ENCODE data around the gene ADGRD2. TPM values are rescaled to one million over a fixed set of nuclear protein-coding genes. Genes with fewer than 3 reads are reported as not detected.

Gene ADGRD2
- total RNA-seq, 1 experiment from 2014 or later, result not detected

DNA sequence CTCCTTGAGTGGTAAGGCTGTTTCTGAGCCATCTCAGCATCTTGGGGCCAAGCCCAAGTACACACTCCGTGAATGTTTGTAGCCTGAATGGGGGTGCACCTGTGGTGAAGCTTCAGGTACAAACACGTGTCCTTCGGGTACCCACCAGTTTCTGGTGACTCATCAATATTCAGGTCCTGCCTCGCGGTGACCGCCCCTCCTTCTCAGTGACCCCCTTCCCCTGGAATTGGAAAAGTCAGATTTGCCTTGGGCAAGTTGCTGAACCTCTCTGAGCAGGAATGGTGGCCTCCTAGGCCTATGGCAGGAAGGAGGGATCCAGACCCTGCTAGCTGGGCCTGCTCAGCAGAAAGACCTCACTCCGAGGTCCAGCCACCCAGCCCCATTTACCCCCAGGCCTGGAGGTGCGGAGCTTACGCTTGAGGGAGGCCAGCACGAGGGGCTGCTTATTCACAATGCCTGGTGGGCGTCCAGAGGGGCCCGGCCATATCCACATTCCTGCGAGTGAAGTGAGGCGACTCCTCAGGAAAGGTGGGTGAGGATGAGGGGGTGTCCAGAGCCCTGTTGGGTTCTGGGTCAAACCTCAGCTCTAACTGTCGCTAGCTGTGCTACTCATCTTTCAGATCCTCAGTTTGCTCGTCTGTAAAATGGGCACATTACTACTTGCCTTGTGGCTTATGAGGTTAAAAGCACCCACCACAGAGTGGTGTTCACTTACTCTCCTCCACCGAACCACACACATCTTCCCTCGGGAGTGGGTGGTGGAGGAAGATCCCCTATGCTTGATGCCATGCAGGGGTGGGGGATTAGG is 7.0 kb downstream of the ADGRD2 start:
- ChIA-PET CTCF (no interaction called here), POLR2A (ENCODE audit: low non-redundant PET) (no interaction called here)
- BruUV-seq (replicated peaks), result no TSS peak
- Histone ChIP-seq H3K4me1 (ENCODE audit: insufficient read depth, low read length, poor library complexity, severe bottlenecking) (no peaks in the 10 kb centered on the region), H3K36me3 (ENCODE audit: insufficient read depth, low read length, poor library complexity, severe bottlenecking) (no peaks in the 10 kb centered on the region), H3K4me3 (ENCODE audit: low read depth, low read length, poor library complexity, severe bottlenecking) (no peak overlapping the region), H3K27me3 (replicated peaks; ENCODE audit: insufficient read depth, low read depth, low read length, poor library complexity) (peaks cover 3% of the 10 kb centered on the region), H3K27ac (ENCODE audit: low read depth, low read length, poor library complexity, severe bottlenecking) (no peak overlapping the region), H3K9me3 (ENCODE audit: low read depth, low read length, poor library complexity, severe bottlenecking) (no peaks in the 10 kb centered on the region)
- no peak for TF ChIP-seq EZH2 (IDR thresholded peaks at IDR 0.05; ENCODE audit: borderline replicate concordance, low read depth, low read length, poor library complexity, severe bottlenecking)
- TF ChIP-seq, protein P1, sequence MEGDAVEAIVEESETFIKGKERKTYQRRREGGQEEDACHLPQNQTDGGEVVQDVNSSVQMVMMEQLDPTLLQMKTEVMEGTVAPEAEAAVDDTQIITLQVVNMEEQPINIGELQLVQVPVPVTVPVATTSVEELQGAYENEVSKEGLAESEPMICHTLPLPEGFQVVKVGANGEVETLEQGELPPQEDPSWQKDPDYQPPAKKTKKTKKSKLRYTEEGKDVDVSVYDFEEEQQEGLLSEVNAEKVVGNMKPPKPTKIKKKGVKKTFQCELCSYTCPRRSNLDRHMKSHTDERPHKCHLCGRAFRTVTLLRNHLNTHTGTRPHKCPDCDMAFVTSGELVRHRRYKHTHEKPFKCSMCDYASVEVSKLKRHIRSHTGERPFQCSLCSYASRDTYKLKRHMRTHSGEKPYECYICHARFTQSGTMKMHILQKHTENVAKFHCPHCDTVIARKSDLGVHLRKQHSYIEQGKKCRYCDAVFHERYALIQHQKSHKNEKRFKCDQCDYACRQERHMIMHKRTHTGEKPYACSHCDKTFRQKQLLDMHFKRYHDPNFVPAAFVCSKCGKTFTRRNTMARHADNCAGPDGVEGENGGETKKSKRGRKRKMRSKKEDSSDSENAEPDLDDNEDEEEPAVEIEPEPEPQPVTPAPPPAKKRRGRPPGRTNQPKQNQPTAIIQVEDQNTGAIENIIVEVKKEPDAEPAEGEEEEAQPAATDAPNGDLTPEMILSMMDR (conservative IDR thresholded peaks at IDR 0.05; ENCODE audit: low read depth, low read length), result no peak
- intact Hi-C loops (cut with micrococcal nuclease; ENCODE audit: unreplicated experiment), result no loop called here
- no peak for DNase-seq (ENCODE audit: low spot score)

DNA sequence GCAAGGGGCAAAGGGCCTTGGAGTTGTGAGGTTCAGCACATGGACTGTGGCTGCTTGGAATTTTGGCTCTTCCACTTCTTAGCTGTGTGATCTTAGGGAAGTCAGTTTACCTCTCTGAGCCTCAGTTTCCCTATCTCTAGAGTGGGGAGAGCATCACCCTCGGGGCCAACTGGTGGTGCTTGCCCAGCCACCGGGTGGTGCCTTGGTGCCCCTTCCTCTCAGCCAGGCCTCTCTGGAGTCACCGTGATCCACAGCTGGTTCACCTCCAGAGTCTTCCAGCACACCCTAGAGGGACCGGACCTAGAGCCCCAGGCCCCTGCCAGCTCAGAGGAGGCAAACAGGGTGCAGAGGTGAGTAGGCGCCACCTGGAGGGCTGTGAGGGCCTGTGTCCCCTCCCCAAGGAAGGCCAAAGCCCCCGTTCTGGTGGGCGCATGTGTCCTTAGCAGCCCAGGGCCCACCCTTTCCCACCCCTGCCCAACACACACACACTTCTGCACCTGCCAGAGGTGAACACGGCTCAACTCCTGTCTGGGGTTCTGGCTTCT is 7.7 kb downstream of the ADGRD2 start:
- ChIA-PET POLR2A (ENCODE audit: low non-redundant PET) (no interaction called here), CTCF (no interaction called here)
- BruUV-seq (replicated peaks), result no TSS peak
- Histone ChIP-seq H3K4me3 (ENCODE audit: low read depth, low read length, poor library complexity, severe bottlenecking) (no peak overlapping the region), H3K27me3 (replicated peaks; ENCODE audit: insufficient read depth, low read depth, low read length, poor library complexity) (peaks cover 10% of the 10 kb centered on the region), H3K36me3 (ENCODE audit: insufficient read depth, low read length, poor library complexity, severe bottlenecking) (no peaks in the 10 kb centered on the region), H3K9me3 (ENCODE audit: low read depth, low read length, poor library complexity, severe bottlenecking) (no peaks in the 10 kb centered on the region), H3K4me1 (ENCODE audit: insufficient read depth, low read length, poor library complexity, severe bottlenecking) (no peaks in the 10 kb centered on the region), H3K27ac (ENCODE audit: low read depth, low read length, poor library complexity, severe bottlenecking) (no peak overlapping the region)
- TF ChIP-seq EZH2 (IDR thresholded peaks at IDR 0.05; ENCODE audit: borderline replicate concordance, low read depth, low read length, poor library complexity, severe bottlenecking), result no peak
- TF ChIP-seq, protein P1 (conservative IDR thresholded peaks at IDR 0.05; ENCODE audit: low read depth, low read length), result no peak
- no peak for DNase-seq (ENCODE audit: low spot score)
- intact Hi-C loops (cut with micrococcal nuclease; ENCODE audit: unreplicated experiment), result no loop called here

DNA sequence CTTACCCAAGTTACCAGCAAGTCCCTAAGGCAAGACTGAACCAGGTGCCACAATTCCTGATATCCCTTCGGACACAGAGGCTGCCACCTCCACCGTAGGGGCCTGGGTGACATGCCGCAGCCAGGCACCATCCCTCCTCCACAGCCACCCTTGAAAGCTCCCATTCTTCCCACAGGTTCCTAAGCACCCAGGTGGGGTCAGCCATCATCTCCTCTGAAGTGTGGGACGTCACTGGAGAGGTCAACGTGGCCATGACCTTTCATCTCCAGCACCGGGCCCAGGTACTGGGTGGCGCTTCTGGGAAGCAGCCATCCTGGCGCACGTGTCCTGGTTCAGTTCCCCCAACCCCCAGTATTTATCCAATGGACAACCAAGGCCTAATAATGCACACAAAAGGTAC is 8.2 kb downstream of the ADGRD2 start:
- no peaks in the 10 kb centered on the region for H3K36me3 ChIP-seq (ENCODE audit: insufficient read depth, low read length, poor library complexity, severe bottlenecking)
- ChIA-PET CTCF (no interaction called here), POLR2A (ENCODE audit: low non-redundant PET) (no interaction called here)
- no peaks in the 10 kb centered on the region for H3K9me3 ChIP-seq (ENCODE audit: low read depth, low read length, poor library complexity, severe bottlenecking)
- H3K27me3 ChIP-seq (replicated peaks; ENCODE audit: insufficient read depth, low read depth, low read length, poor library complexity), result peaks cover 14% of the 10 kb centered on the region
- intact Hi-C loops (cut with micrococcal nuclease; ENCODE audit: unreplicated experiment), result no loop called here
- TF ChIP-seq EZH2 (IDR thresholded peaks at IDR 0.05; ENCODE audit: borderline replicate concordance, low read depth, low read length, poor library complexity, severe bottlenecking), result no peak
- TF ChIP-seq, protein P1 (conservative IDR thresholded peaks at IDR 0.05; ENCODE audit: low read depth, low read length), result no peak
- H3K27ac ChIP-seq (ENCODE audit: low read depth, low read length, poor library complexity, severe bottlenecking), result no peak overlapping the region
- H3K4me1 ChIP-seq (ENCODE audit: insufficient read depth, low read length, poor library complexity, severe bottlenecking), result no peaks in the 10 kb centered on the region
- no peak overlapping the region for H3K4me3 ChIP-seq (ENCODE audit: low read depth, low read length, poor library complexity, severe bottlenecking)
- no TSS peak for BruUV-seq (replicated peaks)
- DNase-seq (ENCODE audit: low spot score), result no peak

Measured in A673 (cell line).